ENCODE measurements around the gene AKAP13. TPM values are rescaled to one million over a fixed set of nuclear protein-coding genes. Genes with fewer than 3 reads are reported as not detected.
"Not testable (repeated sequence)": the region's sequence is repeated elsewhere in the genome, so short reads cannot be mapped to it uniquely, and the experiment has no call there.

The AKAP13 gene
- polyA plus RNA-seq, 1 donor from 2014 or later: 152 TPM

DNA sequence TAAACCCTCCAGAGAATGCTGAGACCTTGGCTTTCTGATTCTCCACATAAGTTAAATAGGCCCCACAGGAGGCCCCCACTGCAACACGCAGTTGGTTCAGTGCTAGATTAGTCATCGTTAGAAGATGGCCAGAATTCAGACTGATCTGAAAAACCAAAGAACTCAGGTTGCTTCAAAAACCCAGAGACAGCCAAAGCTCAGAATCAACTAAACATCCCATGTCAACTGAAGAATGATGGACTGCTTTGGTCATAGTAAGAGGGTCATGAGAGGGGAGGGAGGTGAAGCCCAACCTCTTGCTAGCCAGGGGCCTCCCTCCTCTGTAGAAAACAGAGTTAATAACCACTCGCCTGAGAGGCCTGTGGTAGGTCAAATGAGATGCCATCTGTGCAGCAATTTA is 93.1 kb downstream of the AKAP13 start:
- peaks cover 66 to 77% (median 75%) of the 10 kb centered on the region in 3 donors for H3K4me1 Mint-ChIP-seq
- no peaks in the 10 kb centered on the region for H3K27me3 Mint-ChIP-seq
- peak overlapping the region; percentile 59 to 92 (median 91) for H3K27ac Mint-ChIP-seq
- peaks cover 0 to 1% (median 0%) of the 10 kb centered on the region in 3 donors for H3K9me3 Mint-ChIP-seq
- H3K4me3 Mint-ChIP-seq: peak overlapping the region; percentile 10 to 96 (median 62)
- peaks cover 3% of the 10 kb centered on the region for H3K36me3 Mint-ChIP-seq

DNA sequence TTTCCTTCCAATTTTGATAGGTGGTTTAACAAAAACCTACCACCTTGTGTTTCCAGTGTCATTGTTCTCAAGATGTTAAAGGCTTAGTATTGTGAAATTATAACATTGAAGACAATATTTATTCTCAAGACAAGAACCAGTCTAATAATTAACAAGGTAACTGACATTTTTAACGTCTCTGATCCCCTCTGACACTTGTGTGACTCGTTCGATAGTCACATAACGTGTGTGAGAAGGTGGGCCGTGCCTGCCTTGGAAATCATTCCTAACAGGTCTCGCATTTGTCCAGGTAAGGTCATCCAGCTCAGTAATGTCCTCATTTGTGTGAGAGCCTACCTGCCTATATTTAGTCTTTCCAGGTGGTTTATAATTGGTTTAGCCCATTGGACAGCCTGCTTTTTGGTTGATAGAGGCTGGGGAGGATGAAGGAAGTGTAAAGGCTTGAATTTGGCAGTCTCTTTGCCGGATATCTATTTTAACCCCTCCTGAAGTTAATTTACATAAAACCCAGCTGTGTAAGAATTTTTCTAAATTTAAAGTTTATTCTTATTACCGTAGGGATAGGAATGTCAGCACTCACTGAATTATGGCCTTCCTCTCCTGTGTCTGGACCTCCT is 94.4 kb downstream of the AKAP13 start:
- Mint-ChIP-seq H3K27me3 (no peaks in the 10 kb centered on the region), H3K36me3 (peaks cover 3% of the 10 kb centered on the region), H3K4me3 (peak overlapping the region; percentile 52 to 96 (median 78)), H3K27ac (peak overlapping the region; percentile 81 to 95 (median 92)), H3K4me1 (peaks cover 67 to 82% (median 81%) of the 10 kb centered on the region in 3 donors), H3K9me3 (peaks cover 0 to 1% (median 0%) of the 10 kb centered on the region in 3 donors)

DNA sequence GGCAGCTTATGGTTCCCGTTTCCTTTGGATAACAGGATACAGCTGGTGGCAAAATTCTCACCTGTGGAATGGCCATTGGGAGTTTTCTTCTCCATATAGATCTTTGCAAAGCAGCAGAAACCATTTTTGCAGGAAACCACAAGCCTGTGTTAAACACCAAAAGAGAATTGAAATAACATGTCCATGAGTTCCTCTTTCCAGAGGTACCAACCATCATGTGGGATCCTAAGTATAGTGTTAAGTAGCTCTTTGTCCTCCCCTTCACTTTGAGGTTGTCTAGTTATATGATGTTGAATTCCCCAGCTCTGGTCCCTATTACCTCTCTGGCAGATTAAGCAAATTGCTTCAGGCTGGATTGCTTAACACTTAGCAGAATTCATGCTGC is 94.9 kb downstream of the AKAP13 start:
- Mint-ChIP-seq H3K36me3 (peaks cover 3% of the 10 kb centered on the region), H3K4me1 (peaks cover 64 to 81% (median 80%) of the 10 kb centered on the region in 3 donors), H3K9me3 (peaks cover 0 to 1% (median 0%) of the 10 kb centered on the region in 3 donors), H3K4me3 (peak overlapping the region; percentile 52 to 96 (median 78)), H3K27ac (peak overlapping the region; percentile 81 to 95 (median 92)), H3K27me3 (no peaks in the 10 kb centered on the region)

DNA sequence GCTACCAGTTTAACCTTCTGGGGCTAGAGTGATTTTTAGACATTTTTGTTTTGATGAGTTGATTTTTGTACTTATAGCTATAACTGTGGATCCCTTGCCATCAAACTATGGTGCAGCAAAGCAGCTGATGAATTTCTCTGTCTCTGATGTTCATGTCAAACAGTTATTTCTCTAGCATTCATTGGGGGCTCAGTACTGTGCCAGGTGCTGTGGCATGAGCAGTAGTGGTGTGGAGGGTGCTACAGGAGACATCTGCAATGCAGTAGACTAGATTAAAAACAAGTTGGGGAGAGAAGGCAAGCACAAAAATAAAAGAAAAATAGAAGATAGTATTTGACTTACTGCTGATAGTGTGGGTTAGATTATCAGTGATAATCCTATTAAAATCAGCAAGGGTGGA is 95.3 kb downstream of the AKAP13 start:
- no peaks in the 10 kb centered on the region for H3K27me3 Mint-ChIP-seq
- H3K9me3 Mint-ChIP-seq: peaks cover 0 to 1% (median 0%) of the 10 kb centered on the region in 3 donors
- H3K4me3 Mint-ChIP-seq: peak overlapping the region; percentile 52 to 96 (median 78)
- peaks cover 64 to 80% (median 80%) of the 10 kb centered on the region in 3 donors for H3K4me1 Mint-ChIP-seq
- peaks cover 3% of the 10 kb centered on the region for H3K36me3 Mint-ChIP-seq
- peak overlapping the region; percentile 81 to 95 (median 92) for H3K27ac Mint-ChIP-seq

DNA sequence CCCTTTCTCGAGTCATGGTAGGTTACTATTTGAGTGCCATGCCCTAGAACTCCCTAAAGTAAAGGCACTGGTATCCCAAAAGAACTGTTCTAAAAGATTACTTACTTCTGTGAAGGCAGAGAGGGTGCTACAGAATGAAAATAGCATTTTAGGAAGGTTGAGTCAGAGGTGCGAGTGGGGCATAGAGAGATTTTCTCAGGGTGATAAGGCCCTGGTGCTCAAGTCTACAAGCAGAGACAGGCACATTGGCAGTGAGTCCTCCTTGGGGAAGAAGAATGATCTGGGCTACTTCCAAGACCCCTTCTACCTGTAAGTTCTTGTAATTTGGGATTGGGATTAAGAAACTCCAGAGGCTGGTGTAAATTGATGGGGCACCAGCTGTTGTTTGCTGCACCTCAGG is 96.7 kb downstream of the AKAP13 start:
- Mint-ChIP-seq H3K36me3 (peaks cover under 1% of the 10 kb centered on the region), H3K9me3 (no peaks in the 10 kb centered on the region), H3K27me3 (no peaks in the 10 kb centered on the region), H3K27ac (peak overlapping the region in 1 of 3 donors; percentile 51), H3K4me3 (peak overlapping the region in 1 of 4 donors; percentile 80), H3K4me1 (peaks cover 69 to 84% (median 80%) of the 10 kb centered on the region in 3 donors)

DNA sequence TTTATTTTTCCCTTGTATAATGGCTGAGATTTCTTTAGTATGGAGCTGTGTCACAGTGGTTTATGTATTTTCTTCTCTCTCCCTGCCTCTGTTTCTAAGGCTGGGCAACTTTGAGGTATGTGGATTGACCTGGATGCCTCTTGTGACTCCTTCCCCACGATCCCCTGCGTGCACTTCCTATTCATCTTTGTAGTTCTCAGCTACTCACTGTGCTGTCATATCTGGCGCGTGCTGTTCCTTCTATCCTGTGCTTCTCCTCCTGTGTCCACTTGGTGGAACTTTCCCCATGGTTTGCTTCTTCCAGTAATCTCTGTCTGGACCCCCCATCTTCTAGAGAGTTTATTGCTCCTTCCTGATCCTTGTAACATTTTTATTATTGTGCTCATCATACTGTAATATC is 97.3 kb downstream of the AKAP13 start:
- no peaks in the 10 kb centered on the region for H3K27me3 Mint-ChIP-seq
- H3K27ac Mint-ChIP-seq: peak overlapping the region in 1 of 3 donors; percentile 2
- H3K36me3 Mint-ChIP-seq: no peaks in the 10 kb centered on the region
- peak overlapping the region in 1 of 4 donors; percentile 71 for H3K4me3 Mint-ChIP-seq
- H3K4me1 Mint-ChIP-seq: peaks cover 76 to 87% (median 84%) of the 10 kb centered on the region in 3 donors
- no peaks in the 10 kb centered on the region for H3K9me3 Mint-ChIP-seq

DNA sequence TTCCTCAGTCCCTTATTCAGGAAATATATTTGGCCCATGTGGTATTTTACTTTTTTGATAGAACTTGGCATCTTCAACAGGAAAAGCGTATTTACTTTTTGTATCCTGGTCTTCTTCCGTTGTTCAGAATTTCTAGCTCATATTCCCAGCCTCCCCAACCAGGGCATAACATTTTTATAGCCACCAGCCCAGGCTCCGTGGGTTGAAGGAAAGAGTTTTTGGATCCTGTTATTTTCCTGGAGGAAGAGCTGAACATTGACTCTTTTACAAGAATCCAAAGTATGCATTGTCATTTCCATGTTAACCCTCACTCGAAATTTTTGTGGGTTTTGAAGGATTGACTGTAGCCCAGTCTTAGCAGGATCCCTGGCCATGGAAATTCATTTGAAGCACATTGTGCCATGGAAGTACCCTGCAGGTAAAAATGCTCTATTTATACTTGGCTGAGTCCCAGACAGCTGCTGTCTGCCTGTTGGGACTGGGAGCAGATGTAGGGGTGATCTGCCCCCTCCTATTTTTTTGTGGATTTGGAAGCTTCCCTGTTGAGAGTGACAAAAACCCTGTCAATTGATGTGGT is 98.8 kb downstream of the AKAP13 start:
- H3K4me1 Mint-ChIP-seq: peaks cover 67 to 82% (median 75%) of the 10 kb centered on the region in 3 donors
- no peak overlapping the region for H3K27ac Mint-ChIP-seq
- H3K4me3 Mint-ChIP-seq: peak overlapping the region in 2 of 4 donors; percentile 21 to 38
- H3K27me3 Mint-ChIP-seq: no peaks in the 10 kb centered on the region
- H3K9me3 Mint-ChIP-seq: no peaks in the 10 kb centered on the region
- H3K36me3 Mint-ChIP-seq: no peaks in the 10 kb centered on the region

DNA sequence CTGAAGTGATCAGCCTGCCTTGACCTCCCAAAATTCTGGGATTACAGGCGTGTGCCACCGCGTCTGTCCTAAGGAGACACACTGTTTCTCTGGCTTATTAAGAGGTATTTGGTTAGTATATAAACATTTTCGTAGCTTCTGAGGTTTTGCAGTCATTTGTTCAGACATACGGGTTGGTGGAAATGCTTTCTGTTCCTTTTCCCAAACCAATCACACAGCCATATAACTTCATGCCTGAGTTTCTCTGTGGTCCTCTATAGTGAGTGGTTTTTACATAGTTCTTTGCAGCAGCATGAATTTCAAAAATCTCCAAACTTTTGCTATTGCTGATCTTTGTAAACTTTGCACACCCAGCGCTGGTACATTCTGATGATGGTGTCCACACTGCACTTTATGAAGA is 100.5 kb downstream of the AKAP13 start:
- Mint-ChIP-seq H3K27me3 (no peaks in the 10 kb centered on the region), H3K4me3 (peak overlapping the region in 2 of 4 donors; percentile 19 to 40), H3K36me3 (no peaks in the 10 kb centered on the region), H3K9me3 (no peaks in the 10 kb centered on the region), H3K4me1 (peaks cover 55 to 83% (median 68%) of the 10 kb centered on the region in 3 donors), H3K27ac (peak overlapping the region in 1 of 3 donors; percentile 54)

DNA sequence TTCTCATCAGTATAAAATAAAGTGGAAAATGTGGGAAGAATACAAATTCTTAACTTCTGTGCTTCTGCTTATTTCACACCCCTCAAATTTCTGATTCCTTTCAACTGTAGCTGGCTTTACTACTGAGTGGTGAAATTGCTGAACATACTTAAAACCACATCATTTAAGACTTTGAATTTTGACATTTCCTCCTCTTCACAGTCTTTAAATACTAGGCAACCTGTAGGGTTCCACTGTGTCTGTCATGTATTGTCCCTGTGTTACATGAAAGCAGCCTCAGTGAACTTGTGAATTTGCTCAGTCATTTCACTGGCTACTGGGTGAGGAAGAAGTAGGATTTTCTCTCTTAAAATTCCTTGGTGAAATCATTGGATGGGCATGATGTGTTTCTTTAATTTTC is 101.1 kb downstream of the AKAP13 start:
- not testable (repeated sequence) for H3K9me3 Mint-ChIP-seq, H3K27ac Mint-ChIP-seq, H3K36me3 Mint-ChIP-seq, H3K27me3 Mint-ChIP-seq
- Mint-ChIP-seq H3K4me1 (peaks cover 56 to 83% (median 66%) of the 10 kb centered on the region in 3 donors), H3K4me3 (peak overlapping the region in 2 of 4 donors; percentile 52 to 71)

DNA sequence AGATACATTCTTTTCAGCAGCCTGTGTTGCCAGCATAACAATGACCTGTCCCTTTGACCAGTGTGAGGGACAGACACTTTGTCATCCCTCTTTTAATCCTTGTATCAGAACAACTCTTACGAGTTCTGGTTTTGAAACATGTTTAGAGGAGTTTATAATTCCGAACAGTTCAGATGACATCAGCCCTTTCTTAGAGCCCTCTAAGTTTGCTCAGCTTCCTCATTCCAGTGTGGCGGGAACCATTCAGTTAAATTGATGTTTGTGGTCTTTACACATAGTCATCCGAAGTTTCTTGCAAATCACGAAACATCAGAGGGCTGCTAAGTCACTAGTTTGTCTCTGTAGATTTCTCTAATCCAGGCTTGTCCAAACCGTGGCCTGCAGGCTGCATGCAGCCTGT is 102.5 kb downstream of the AKAP13 start:
- Mint-ChIP-seq H3K27me3 (no peaks in the 10 kb centered on the region), H3K27ac (peak overlapping the region in 1 of 3 donors; percentile 73), H3K4me3 (peak overlapping the region in 2 of 4 donors; percentile 70 to 73), H3K9me3 (no peaks in the 10 kb centered on the region), H3K4me1 (peaks cover 46 to 74% (median 61%) of the 10 kb centered on the region in 3 donors), H3K36me3 (peaks cover under 1% of the 10 kb centered on the region)

DNA sequence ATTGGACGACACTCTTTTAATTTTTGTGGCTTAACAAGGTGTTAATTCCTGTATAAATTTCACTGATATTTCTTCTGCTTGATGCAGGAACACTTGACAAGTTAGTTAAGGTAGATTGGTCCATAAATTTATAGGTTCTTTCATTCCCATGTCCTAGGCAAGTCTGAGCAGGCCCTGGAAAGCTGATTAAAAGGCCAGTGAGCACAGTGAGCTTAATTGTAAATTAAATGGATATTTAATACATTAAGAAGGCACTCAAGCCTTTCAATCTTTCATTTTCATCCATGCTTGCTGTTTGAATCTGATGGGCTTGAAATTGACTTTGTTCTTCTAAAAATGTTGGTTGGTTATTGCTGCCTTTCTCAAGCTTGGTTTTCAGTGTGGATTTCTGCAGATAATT is 103.6 kb downstream of the AKAP13 start:
- peak overlapping the region in 2 of 3 donors; percentile 23 to 71 for H3K27ac Mint-ChIP-seq
- not testable (repeated sequence) for H3K9me3 Mint-ChIP-seq, H3K27me3 Mint-ChIP-seq, H3K36me3 Mint-ChIP-seq
- H3K4me1 Mint-ChIP-seq: peaks cover 49 to 75% (median 59%) of the 10 kb centered on the region in 3 donors
- peak overlapping the region in 1 of 4 donors; percentile 61 for H3K4me3 Mint-ChIP-seq

DNA sequence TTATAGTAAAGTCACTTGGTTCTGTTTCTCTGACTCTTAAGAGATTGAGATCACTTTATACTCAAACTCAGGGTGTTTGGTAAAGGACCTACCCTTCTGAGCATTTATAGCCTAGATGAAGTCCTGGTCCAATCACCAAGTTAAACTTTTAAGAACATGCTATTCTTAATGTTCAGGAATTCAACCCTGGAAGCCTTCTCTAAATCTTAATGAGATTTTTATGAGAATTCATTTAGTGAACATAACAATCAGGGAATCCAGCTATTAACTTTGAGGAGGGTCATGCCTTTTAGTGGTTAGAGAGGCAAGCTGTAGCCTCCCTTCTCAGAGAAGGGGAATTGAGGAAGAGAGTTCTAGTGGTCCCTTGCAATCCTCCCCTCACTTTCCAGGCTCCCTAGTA is 104.5 kb downstream of the AKAP13 start:
- H3K36me3 Mint-ChIP-seq, H3K9me3 Mint-ChIP-seq, H3K4me3 Mint-ChIP-seq, H3K27me3 Mint-ChIP-seq: not testable (repeated sequence)
- H3K27ac Mint-ChIP-seq: peak overlapping the region in 1 of 3 donors; percentile 23
- peaks cover 54 to 75% (median 59%) of the 10 kb centered on the region in 3 donors for H3K4me1 Mint-ChIP-seq

DNA sequence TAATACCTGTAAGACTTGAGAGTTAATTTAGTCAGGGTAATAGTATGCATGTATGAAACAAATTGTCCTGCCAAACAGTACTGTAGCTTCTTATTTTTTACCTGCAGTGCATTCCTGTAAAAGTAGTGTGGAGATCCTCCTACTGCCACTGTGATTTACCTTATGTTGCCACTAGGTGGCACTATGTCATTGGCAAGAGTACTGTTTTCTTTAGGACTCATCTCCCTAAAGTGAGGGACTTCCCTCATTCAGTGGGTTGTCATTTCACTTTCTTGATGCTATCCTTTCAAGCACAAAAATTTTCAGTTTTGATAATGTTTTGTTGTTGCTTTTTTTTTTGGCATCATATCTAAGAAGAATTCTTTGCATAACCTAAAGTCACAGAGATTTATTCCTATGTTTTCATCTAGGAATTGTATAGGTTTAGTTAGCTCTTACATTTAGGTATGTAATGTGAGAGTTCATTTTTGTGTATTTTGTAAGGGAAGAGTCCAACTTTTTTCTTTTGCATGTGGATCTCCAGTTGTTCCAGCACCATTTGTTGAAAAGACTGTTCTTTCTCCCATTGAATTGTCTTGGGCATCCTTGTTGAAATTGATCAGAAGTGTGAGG is 105.7 kb downstream of the AKAP13 start:
- Mint-ChIP-seq H3K27ac (peak overlapping the region; percentile 36 to 65 (median 52)), H3K27me3 (no peaks in the 10 kb centered on the region), H3K36me3 (peaks cover 3% of the 10 kb centered on the region), H3K9me3 (no peaks in the 10 kb centered on the region), H3K4me3 (no peak overlapping the region), H3K4me1 (peaks cover 55 to 77% (median 62%) of the 10 kb centered on the region in 3 donors)

DNA sequence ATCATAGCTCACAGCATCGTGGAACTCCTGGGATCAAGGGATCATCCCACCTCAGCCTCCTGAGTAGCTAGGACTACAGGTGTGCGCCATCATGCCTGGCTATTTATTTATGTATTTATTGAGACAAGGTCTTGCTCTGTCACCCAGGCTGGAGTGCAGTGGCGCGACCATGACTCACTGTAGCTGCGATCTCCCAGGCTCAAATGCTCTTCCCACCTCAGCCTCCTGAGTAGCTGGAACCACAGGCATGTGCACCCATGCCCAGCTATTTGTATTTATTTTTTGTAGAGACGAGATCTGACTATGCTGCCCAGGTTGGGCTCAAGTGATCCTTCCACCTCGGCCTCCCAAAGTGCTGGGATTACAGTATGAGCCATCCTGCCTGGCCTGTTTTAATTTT is 107.4 kb downstream of the AKAP13 start:
- not testable (repeated sequence) for H3K36me3 Mint-ChIP-seq, H3K4me3 Mint-ChIP-seq, H3K9me3 Mint-ChIP-seq, H3K27me3 Mint-ChIP-seq
- peak overlapping the region in 2 of 3 donors; percentile 27 to 73 for H3K27ac Mint-ChIP-seq
- H3K4me1 Mint-ChIP-seq: peaks cover 45 to 70% (median 55%) of the 10 kb centered on the region in 3 donors

DNA sequence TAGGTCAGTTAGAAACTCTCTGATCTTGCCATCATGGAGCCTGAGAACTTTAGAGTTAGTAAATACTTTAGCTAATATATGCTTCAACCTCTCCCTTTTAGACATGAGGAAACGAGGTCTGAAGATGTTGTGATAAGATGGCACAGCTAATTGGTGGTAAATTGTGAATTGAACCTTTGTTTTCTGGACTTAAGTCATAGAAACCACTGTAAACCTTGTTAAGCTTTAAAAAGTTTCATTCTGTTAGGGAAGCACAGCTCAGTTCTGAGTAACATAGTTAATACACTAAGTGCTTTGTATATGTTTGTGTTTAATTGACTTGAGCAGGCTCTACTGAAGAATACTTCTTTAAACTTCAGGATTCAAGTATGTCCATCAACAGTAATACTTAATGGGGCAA is 108.6 kb downstream of the AKAP13 start:
- H3K4me3 Mint-ChIP-seq: peak overlapping the region in 1 of 4 donors; percentile 0
- H3K36me3 Mint-ChIP-seq: peaks cover 3% of the 10 kb centered on the region
- H3K27ac Mint-ChIP-seq: peak overlapping the region in 1 of 3 donors; percentile 27
- H3K27me3 Mint-ChIP-seq: no peaks in the 10 kb centered on the region
- H3K4me1 Mint-ChIP-seq: peaks cover 41 to 70% (median 59%) of the 10 kb centered on the region in 3 donors
- H3K9me3 Mint-ChIP-seq: no peaks in the 10 kb centered on the region
